Left ventricle myocardium superior (tissue), 1 donor: Measurements from ENCODE around the gene ZBTB17. TPM values are rescaled to one million over a fixed set of nuclear protein-coding genes. Genes with fewer than 3 reads are reported as not detected.

Experiments
- ATAC-seq: fragments of 200-7000 bp; cut with Tn5 transposase; one replicate; pipeline ENCODE4 v1.9.1; 2020; ENCODE audit warnings: mild to moderate bottlenecking, moderate library complexity
- DNase-seq: peaks from one replicate; pipeline ENCODE4 v3.0.0-alpha.2; 2020
- intact Hi-C: fragments of 100-400 bp; cut with micrococcal nuclease; formaldehyde crosslinking; loops from one replicate; pipeline ENCODE4 v1.11.0; 2022
- total RNA-seq: library from RNA; stranded (reverse); fragmentation: NEBNext Ultra II Directional; extraction: Animal tissue kit (Norgen Biotek cat#: 25700); gene quantifications from one replicate; pipeline ENCODE4 v1.2.1, GENCODE V29; 2021
- donor health status: DM: no; HTN: yes; CAD: no; lungs with severe emphysema.

ZBTB17 gene
- total RNA-seq, 1 donor from 2014 or later, result 27.3 TPM

DNA sequence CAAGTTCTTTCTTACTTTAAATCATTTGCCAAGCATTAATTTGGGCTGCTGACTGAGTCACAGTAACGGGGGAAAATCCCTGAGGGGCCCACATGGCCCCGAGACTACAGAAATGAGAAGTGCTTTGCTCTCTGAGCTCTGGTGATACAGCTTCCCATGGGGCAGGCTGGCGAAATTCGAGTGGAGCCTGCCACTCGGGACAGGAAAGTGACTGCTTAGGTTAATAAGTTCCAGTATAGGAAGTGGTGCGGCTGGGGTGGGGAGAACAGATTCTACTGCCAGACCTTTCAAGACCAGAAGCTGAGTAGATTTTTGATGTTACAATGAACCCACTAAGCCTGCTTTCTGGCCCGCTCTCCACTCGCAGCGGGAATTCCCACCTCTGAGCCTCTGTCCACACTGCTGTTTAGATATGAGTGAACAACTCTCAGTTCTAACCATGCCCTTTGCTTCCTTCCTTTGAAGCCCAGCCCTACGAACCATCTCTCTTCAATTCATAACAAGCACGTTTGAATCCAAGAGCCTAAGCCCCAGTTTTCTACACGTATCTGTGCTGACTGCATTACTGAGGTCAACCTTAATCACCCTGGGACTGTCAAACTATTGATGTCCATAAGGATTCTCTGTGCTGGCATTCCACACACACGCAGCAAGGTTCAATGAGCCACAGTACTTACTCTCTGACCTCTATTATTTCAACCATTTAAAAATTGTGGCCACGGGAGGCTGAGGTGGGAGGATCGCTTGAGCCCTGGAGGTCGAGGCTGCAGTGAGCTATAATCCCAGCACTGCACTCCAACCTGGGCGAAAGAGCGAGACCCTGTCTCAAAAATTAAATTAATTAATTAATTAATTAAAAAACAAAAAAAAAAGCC is 9.6 kb downstream of the ZBTB17 start:
- no peak for DNase-seq
- ATAC-seq, result peak; percentile 35
- intact Hi-C loops, result no loop called here

- ATAC-seq, result peak; percentile 49
- intact Hi-C loops, result no loop called here
- no peak for DNase-seq
Observed at GRCh38 chr1:15965228-15965767, 10.6 kb downstream of the ZBTB17 start.

GRCh38 chr1:15963968-15964648 is 11.8 kb downstream of the ZBTB17 start:
- DNase-seq (no peak), ATAC-seq (peak; percentile 57)
- intact Hi-C loops, result no loop called here

DNA sequence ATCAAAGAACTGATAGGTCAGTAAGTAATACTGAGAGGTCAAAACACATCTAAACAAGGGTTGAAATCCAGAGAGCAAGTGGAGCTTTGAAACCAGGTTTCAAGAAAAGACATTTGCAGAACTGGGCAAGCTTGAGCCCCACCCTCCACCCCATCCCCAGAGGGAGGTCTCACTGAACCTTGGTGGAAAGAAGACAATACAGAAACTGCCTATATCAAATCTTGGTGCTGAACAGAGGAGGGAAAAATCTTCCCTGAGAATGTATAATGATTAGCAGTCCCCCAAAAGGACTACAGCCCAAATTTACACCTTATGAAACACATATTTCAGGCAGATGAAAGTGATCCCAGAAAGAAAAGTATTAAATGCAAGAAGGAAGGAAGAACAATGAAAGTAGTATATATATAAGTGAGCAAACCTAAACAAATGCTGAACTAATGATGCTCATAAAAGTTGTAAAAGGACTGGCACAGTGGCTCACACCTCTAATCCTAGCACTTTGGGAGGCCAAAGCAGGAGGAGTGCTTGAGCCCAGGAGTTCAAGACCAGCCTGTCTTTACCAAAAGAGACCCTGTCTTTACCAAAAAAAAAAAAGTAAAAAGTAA is 12.4 kb downstream of the ZBTB17 start:
- ATAC-seq (no peak), DNase-seq (no peak)
- intact Hi-C loops, result no loop called here

DNA sequence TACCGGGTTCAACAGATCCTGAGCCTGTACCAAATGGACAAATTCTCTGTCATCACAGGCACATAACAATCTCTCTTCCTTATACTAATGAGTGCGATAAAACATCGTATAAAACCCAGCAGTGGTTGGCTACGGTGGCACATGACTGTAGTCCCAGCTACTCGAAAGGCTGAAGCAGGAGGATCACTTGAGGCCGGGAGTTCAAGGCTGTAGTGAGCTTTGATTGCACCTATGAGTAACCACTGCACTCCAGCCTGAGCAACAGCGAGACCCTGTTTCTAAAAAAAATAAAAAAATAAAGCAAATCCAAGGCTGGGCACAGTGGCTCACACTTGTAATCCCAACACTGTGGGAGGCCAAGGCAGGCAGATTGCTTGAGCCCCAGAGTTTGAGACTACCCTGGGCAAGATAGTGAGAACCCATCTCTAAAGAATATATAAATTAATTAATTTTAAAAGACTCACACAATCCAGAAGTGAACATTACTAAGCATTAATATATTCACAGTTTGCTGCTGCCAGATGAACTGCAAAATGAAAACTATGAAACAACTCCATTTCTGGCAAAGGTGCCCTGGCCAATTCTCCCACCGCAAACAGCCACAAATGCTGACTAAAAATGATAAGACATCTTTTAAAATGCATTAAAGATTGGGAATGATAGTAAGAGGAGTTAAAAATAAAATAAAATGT is 13.1 kb downstream of the ZBTB17 start:
- intact Hi-C loops, result no loop called here
- DNase-seq, result no peak

GRCh38 chr1:15962176-15962575 is 13.7 kb downstream of the ZBTB17 start:
- no peak for DNase-seq
- ATAC-seq, result no peak
- intact Hi-C loops, result no loop called here

More for the DNA sequence above, 13.1 kb downstream of the ZBTB17 start:
- no peak for ATAC-seq

DNA sequence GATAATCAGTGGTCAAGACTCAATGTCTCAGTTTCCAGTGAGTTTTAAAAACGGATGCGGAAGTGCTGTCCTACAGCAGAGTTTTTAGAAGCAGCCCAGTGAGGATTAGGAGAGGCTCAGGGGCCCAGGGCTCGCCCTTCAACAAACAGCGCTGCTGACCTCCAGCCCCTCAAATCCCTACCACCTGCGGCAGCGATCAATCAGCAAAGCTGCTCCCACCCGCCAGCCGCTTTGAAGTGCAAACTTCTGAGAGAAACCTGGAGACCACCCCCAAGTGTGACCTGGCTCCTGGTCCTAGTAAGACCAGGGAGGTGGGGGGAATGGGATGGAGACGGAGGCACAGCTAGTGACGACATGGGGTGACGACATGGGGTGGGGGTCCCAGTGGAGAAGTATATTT is 14.4 kb downstream of the ZBTB17 start:
- intact Hi-C loops, result no loop called here
- DNase-seq (no peak), ATAC-seq (no peak)

GRCh38 chr1:15960808-15961207 is 15.1 kb downstream of the ZBTB17 start:
- DNase-seq (no peak), ATAC-seq (no peak)
- intact Hi-C loops, result no loop called here

DNA sequence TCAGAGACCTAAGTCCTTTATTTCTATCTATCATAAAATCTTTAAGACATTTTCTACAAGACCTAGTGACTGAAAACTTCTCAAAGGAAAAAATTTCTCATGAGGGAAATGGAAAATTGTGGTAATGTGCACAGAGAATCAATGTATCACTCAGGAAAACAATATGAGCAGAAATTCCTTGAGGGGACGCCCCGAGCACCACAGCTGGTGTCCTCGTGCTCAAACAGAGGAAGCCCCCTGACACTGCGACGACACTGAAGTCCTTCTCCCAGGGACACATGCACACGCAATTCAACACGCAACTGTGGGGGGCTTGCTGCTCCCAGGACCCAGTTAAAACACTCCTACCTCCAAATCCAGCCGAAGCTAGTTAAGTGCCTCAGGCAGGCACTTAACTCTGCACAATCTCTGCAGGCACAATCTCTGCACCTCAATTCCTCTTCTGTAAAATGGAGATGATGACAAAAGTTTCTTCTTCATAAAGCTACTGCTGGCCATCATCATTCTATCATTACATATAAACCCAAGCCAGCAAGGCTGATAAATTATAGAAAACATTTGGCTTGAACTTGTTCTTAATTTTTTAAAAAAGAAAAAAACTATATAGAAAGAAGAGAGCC is 16.0 kb downstream of the ZBTB17 start:
- no peak for DNase-seq
- no peak for ATAC-seq
- intact Hi-C loops, result no loop called here

DNA sequence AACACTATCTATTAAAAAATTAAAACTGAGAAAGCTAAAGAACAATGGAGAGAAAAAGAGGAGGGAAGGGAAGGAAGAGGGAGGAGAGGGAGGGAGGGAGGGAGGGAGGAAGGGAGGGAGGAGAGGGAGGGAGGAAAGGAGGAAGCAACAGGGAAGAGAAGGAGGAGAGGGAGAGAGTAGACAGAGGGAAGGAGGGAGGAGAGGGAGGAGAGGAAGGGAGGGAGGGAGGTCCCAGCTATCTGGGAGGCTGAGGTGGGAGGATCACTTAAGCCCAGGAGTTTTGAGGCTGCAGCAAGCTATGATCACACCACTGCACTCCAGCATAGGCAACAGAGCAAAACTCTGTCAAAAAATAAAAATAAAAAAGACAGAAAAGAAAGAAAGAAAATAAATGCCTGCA is 16.5 kb downstream of the ZBTB17 start:
- no peak for DNase-seq
- no peak for ATAC-seq
- intact Hi-C loops, result no loop called here

- DNase-seq, result no peak
- intact Hi-C loops, result no loop called here
- ATAC-seq, result peak; percentile 18
Observed at GRCh38 chr1:15958793-15959192, 17.1 kb downstream of the ZBTB17 start.

- no peak for DNase-seq
- peak; percentile 7 for ATAC-seq
- intact Hi-C loops, result no loop called here
Observed at GRCh38 chr1:15958111-15958510, 17.8 kb downstream of the ZBTB17 start.

DNA sequence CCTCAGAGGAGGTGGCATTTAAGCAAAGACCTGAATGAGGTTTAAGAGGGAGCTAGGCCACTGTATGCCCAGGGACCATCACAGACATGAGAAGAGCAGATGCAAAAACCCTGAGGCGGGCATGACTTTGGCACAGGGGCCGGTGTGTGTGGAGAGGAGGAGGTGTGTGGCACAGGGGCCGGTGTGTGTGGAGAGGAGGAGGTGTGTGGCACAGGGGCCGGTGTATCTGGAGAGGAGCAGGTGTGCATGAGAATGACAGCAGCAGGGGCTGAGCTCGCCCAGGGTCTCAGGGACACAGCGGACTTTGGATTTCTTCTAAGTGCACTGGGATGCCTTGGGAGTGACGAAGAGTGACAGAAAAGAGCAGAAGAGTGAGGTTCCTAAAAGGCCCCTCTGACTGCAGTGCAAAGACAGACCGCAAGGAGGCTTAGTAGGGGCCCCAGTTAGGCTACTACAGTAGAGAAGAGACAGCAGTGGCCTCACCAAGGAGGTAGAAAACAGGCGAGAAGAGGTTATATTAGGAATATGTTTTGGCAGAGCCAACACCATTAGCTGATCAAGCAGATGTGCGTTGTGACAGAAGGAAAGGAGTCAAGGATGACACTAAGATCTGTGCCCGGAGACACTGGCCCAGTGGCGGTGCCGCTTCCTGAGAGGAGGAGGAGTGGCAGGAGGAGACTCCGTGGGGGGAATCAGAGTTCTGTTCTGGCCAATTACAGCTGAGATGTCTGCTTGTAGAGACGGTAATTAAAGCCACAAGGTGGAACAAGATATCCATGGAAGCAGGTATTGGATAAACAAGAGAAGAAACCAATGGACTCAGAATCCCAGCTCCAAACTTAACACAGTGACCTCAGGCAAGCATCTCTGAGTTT is 18.4 kb downstream of the ZBTB17 start:
- ATAC-seq, result no peak
- no peak for DNase-seq
- intact Hi-C loops, result no loop called here

- intact Hi-C loops, result no loop called here
- ATAC-seq (no peak), DNase-seq (no peak)
Observed at GRCh38 chr1:15956150-15956549, 19.8 kb downstream of the ZBTB17 start.

- no peak for ATAC-seq
- no peak for DNase-seq
- intact Hi-C loops, result no loop called here
Observed at GRCh38 chr1:15955552-15955951, 20.3 kb downstream of the ZBTB17 start.

GRCh38 chr1:15954316-15954715 is 21.6 kb downstream of the ZBTB17 start:
- ATAC-seq (no peak), DNase-seq (no peak)
- intact Hi-C loops, result no loop called here

- peak; percentile 6 for ATAC-seq
- intact Hi-C loops, result no loop called here
- no peak for DNase-seq
Observed at GRCh38 chr1:15953791-15954241, 22.1 kb downstream of the ZBTB17 start.

- no peak for ATAC-seq
- no peak for DNase-seq
- intact Hi-C loops, result no loop called here
Observed at GRCh38 chr1:15953294-15953771, 22.6 kb downstream of the ZBTB17 start.
